GM23338 (cell line): ENCODE data around the gene ASPRV1. TPM values are rescaled to one million over a fixed set of nuclear protein-coding genes. Genes with fewer than 3 reads are reported as not detected.

ENCODE experiments used
- ATAC-seq: fragments of 200-7000 bp; cut with Tn5 transposase; 3 replicates; pipeline ENCODE4 v1.9.1; 2020
- DNase-seq: peaks from one replicate; pipeline ENCODE4 v3.0.0-alpha.2; 2015; ENCODE audit warnings: low spot score
- H2AFZ ChIP-seq: fragments of 200-600 bp; sonication (generic); 2 replicates; pipeline ENCODE4 v1.8.0; 2016; ENCODE audit warnings: antibody characterized with exemption, mild to moderate bottlenecking, moderate library complexity
- H3F3A ChIP-seq: fragments of 200-600 bp; sonication (generic); replicated peaks from 2 replicates; pipeline ENCODE4 v1.8.0; 2017; ENCODE audit warnings: antibody characterized with exemption, mixed run types, low read depth
- H3K27ac ChIP-seq: fragments of 200-600 bp; sonication (generic); 2 replicates; pipeline ENCODE4 v1.6.1; 2016; ENCODE audit warnings: low read depth
- H3K27me3 ChIP-seq: fragments of 200-600 bp; sonication (generic); 2 replicates; pipeline ENCODE4 v1.8.0; 2016; ENCODE audit warnings: mild to moderate bottlenecking, mixed run types, moderate library complexity; ENCODE audit not compliant: insufficient read depth
- H3K36me3 ChIP-seq: fragments of 200-600 bp; sonication (generic); 2 replicates; pipeline ENCODE4 v1.8.0; 2016; ENCODE audit warnings: mild to moderate bottlenecking; ENCODE audit not compliant: insufficient read depth
- H3K4me1 ChIP-seq: fragments of 200-600 bp; sonication (generic); 2 replicates; pipeline ENCODE4 v1.8.0; 2016; ENCODE audit warnings: mild to moderate bottlenecking, moderate library complexity; ENCODE audit not compliant: insufficient read depth
- H3K4me2 ChIP-seq: fragments of 200-600 bp; sonication (generic); 2 replicates; pipeline ENCODE4 v1.7.1; 2017; ENCODE audit warnings: mixed run types
- H3K4me3 ChIP-seq: fragments of 200-600 bp; sonication (generic); 2 replicates; pipeline ENCODE4 v1.6.1; 2016; ENCODE audit warnings: mixed run types
- H3K79me2 ChIP-seq: fragments of 200-600 bp; sonication (generic); replicated peaks from 2 replicates; pipeline ENCODE4 v1.8.0; 2017; ENCODE audit warnings: mild to moderate bottlenecking; ENCODE audit not compliant: insufficient read depth
- H3K9me2 ChIP-seq: fragments of 200-600 bp; sonication (generic); 2 replicates; pipeline ENCODE4 v1.8.0; 2017; ENCODE audit not compliant: insufficient read depth
- H4K20me1 ChIP-seq: fragments of 200-600 bp; sonication (generic); replicated peaks from 2 replicates; pipeline ENCODE4 v1.8.0; 2017; ENCODE audit warnings: mild to moderate bottlenecking; ENCODE audit not compliant: insufficient read depth
- H3K27ac Mint-ChIP-seq: 2 replicates; pipeline ENCODE4 v1.8.0; 2020; ENCODE audit warnings: inconsistent platforms, mild to moderate bottlenecking, moderate library complexity, mixed read lengths
- H3K27me3 Mint-ChIP-seq: 3 replicates; pipeline ENCODE4 v1.8.0; 2022; ENCODE audit warnings: low read depth, mild to moderate bottlenecking, moderate library complexity, mixed read lengths, inconsistent platforms; ENCODE audit not compliant: insufficient read depth, poor library complexity
- H3K36me3 Mint-ChIP-seq: 3 replicates; pipeline ENCODE4 v1.8.0; 2021; ENCODE audit warnings: low read depth, mild to moderate bottlenecking, inconsistent platforms, moderate library complexity, mixed read lengths
- H3K4me1 Mint-ChIP-seq: 3 replicates; pipeline ENCODE4 v1.8.0; 2020; ENCODE audit warnings: mild to moderate bottlenecking, inconsistent platforms, mixed read lengths
- H3K4me3 Mint-ChIP-seq: 3 replicates; pipeline ENCODE4 v1.8.0; 2021; ENCODE audit warnings: moderate library complexity, mild to moderate bottlenecking, inconsistent platforms, mixed read lengths
- H3K9me3 Mint-ChIP-seq: 3 replicates; pipeline ENCODE4 v1.8.0; 2020; ENCODE audit warnings: moderate library complexity, mild to moderate bottlenecking, inconsistent platforms, mixed read lengths
- CREB1 ChIP-seq: fragments of 250-450 bp; sonication (Bioruptor Pico); IDR thresholded peaks from 2 replicates; pipeline ENCODE4 v1.5.0; 2020; ENCODE audit warnings: low read depth, mild to moderate bottlenecking, moderate library complexity
- EZH2 ChIP-seq: fragments of 200-600 bp; sonication (generic); IDR thresholded peaks from one replicate; pipeline ENCODE4 v1.8.0; 2017; ENCODE audit warnings: antibody characterized with exemption, mild to moderate bottlenecking, low read depth; ENCODE audit not compliant: unreplicated experiment
- EZH2phosphoT487 ChIP-seq: fragments of 200-600 bp; sonication (generic); IDR thresholded peaks from one replicate; pipeline ENCODE4 v1.8.1; 2018; ENCODE audit warnings: antibody characterized with exemption; ENCODE audit not compliant: unreplicated experiment
- JUNB ChIP-seq: IDR thresholded peaks from one replicate; pipeline ENCODE4 v1.6.1; 2016; ENCODE audit warnings: antibody characterized with exemption; ENCODE audit not compliant: unreplicated experiment
- NANOG ChIP-seq: IDR thresholded peaks from 2 replicates; pipeline ENCODE4 v1.6.1; 2016; ENCODE audit warnings: antibody characterized with exemption, borderline replicate concordance
- POLR2AphosphoS5 ChIP-seq: IDR thresholded peaks from 2 replicates; pipeline ENCODE4 v1.6.1; 2016; ENCODE audit warnings: antibody characterized with exemption, low read depth
- STAT1 ChIP-seq: IDR thresholded peaks from one replicate; pipeline ENCODE4 v1.6.1; 2016; ENCODE audit warnings: antibody characterized with exemption; ENCODE audit not compliant: unreplicated experiment
- ZNF114 ChIP-seq: fragments of 250-450 bp; sonication (Bioruptor Pico); IDR thresholded peaks from 2 replicates; pipeline ENCODE4 v1.5.0; 2020; ENCODE audit warnings: mild to moderate bottlenecking, moderate library complexity
- ZNF331 ChIP-seq: fragments of 250-450 bp; sonication (Bioruptor Pico); IDR thresholded peaks from 2 replicates; pipeline ENCODE4 v1.5.0; 2020; ENCODE audit warnings: low read depth, mild to moderate bottlenecking, moderate library complexity
- ZNF462 ChIP-seq: fragments of 250-450 bp; sonication (Bioruptor Pico); IDR thresholded peaks from 2 replicates; pipeline ENCODE4 v1.5.0; 2020; ENCODE audit warnings: mild to moderate bottlenecking, moderate library complexity
- polyA plus RNA-seq: library from polyadenylated mRNA; unstranded; fragments of >200 nt; fragmentation: Nextera tagmentation; extraction: Ambion mirVana; gene quantifications from 2 replicates; pipeline ENCODE4 v1.2.1, GENCODE V29; 2016
- total RNA-seq: library from RNA; depleted of rRNA; stranded (reverse); fragments of >200 nt; shearing (Covaris generic); gene quantifications from 2 replicates; pipeline ENCODE4 v1.2.3, GENCODE V29; 2014
- TF ChIP-seq, protein P1 (sequence below): IDR thresholded peaks from one replicate; pipeline ENCODE4 v1.6.1; 2018; ENCODE audit warnings: antibody characterized with exemption; ENCODE audit not compliant: unreplicated experiment
- TF ChIP-seq, protein P2 (sequence below): IDR thresholded peaks from 2 replicates; pipeline ENCODE4 v1.6.1; 2016; ENCODE audit warnings: antibody characterized with exemption
- TF ChIP-seq, protein P3 (sequence below), 2 experiments: fragments of 200-600 bp in 1 of 2; sonication (generic) in 1 of 2; conservative IDR thresholded peaks; 2 replicates each; pipeline versions ENCODE4 v1.5.1 to v1.6.1; 2016 to 2017; ENCODE audit warnings: antibody characterized with exemption in 2 of 2, low read depth in 2 of 2, mild to moderate bottlenecking in 2 of 2, moderate library complexity in 1 of 2

The ASPRV1 gene
- total and polyA plus RNA-seq, 2 experiments from 2014 or later = 0.60 to 1.4 TPM

GRCh38 chr2:69948963-69949645 is 12.3 kb downstream of the ASPRV1 start:
- H3K4me3 Mint-ChIP-seq = no peak overlapping the region
- H3K4me1 ChIP-seq = no peaks in the 10 kb centered on the region
- H2AFZ ChIP-seq = 0 out of 2 replicates have a peak overlapping the region, but pooled peaks have one; percentile 23
- DNase-seq = no peak
- H4K20me1 ChIP-seq = no peaks in the 10 kb centered on the region; the same call in 1 of the 2 replicates
- no peaks in the 10 kb centered on the region for H3K36me3 Mint-ChIP-seq
- H3K4me2 ChIP-seq = no peak overlapping the region
- 0 out of 2 replicates have a peak, but pooled peaks cover 3% of the 10 kb centered on the region for H3F3A ChIP-seq
- H3K27ac Mint-ChIP-seq = no peak overlapping the region
- H3K27me3 Mint-ChIP-seq = peaks cover 5% of the 10 kb centered on the region
- no peak overlapping the region for H3K4me3 ChIP-seq
- peak; percentile 13; the same call in 2 of the 3 replicates for ATAC-seq
- H3K4me1 Mint-ChIP-seq = peaks cover 3% of the 10 kb centered on the region; the same call in 1 of the 3 replicates
- no peaks in the 10 kb centered on the region for H3K27me3 ChIP-seq
- H3K36me3 ChIP-seq = no peaks in the 10 kb centered on the region
- H3K27ac ChIP-seq = no peak overlapping the region
- TF ChIP-seq EZH2 = no peak
- no peak for TF ChIP-seq JUNB
- TF ChIP-seq, protein P1, sequence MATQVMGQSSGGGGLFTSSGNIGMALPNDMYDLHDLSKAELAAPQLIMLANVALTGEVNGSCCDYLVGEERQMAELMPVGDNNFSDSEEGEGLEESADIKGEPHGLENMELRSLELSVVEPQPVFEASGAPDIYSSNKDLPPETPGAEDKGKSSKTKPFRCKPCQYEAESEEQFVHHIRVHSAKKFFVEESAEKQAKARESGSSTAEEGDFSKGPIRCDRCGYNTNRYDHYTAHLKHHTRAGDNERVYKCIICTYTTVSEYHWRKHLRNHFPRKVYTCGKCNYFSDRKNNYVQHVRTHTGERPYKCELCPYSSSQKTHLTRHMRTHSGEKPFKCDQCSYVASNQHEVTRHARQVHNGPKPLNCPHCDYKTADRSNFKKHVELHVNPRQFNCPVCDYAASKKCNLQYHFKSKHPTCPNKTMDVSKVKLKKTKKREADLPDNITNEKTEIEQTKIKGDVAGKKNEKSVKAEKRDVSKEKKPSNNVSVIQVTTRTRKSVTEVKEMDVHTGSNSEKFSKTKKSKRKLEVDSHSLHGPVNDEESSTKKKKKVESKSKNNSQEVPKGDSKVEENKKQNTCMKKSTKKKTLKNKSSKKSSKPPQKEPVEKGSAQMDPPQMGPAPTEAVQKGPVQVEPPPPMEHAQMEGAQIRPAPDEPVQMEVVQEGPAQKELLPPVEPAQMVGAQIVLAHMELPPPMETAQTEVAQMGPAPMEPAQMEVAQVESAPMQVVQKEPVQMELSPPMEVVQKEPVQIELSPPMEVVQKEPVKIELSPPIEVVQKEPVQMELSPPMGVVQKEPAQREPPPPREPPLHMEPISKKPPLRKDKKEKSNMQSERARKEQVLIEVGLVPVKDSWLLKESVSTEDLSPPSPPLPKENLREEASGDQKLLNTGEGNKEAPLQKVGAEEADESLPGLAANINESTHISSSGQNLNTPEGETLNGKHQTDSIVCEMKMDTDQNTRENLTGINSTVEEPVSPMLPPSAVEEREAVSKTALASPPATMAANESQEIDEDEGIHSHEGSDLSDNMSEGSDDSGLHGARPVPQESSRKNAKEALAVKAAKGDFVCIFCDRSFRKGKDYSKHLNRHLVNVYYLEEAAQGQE = no peak
- no peak for TF ChIP-seq EZH2phosphoT487
- TF ChIP-seq NANOG = no peak
- TF ChIP-seq POLR2AphosphoS5 = no peak
- no peak for TF ChIP-seq ZNF114 (CRISPR knock-in tag)
- TF ChIP-seq STAT1 = no peak
- TF ChIP-seq ZNF462 (CRISPR knock-in tag) = no peak
- TF ChIP-seq, protein P2, sequence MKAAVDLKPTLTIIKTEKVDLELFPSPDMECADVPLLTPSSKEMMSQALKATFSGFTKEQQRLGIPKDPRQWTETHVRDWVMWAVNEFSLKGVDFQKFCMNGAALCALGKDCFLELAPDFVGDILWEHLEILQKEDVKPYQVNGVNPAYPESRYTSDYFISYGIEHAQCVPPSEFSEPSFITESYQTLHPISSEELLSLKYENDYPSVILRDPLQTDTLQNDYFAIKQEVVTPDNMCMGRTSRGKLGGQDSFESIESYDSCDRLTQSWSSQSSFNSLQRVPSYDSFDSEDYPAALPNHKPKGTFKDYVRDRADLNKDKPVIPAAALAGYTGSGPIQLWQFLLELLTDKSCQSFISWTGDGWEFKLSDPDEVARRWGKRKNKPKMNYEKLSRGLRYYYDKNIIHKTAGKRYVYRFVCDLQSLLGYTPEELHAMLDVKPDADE = no peak
- TF ChIP-seq, protein P3, sequence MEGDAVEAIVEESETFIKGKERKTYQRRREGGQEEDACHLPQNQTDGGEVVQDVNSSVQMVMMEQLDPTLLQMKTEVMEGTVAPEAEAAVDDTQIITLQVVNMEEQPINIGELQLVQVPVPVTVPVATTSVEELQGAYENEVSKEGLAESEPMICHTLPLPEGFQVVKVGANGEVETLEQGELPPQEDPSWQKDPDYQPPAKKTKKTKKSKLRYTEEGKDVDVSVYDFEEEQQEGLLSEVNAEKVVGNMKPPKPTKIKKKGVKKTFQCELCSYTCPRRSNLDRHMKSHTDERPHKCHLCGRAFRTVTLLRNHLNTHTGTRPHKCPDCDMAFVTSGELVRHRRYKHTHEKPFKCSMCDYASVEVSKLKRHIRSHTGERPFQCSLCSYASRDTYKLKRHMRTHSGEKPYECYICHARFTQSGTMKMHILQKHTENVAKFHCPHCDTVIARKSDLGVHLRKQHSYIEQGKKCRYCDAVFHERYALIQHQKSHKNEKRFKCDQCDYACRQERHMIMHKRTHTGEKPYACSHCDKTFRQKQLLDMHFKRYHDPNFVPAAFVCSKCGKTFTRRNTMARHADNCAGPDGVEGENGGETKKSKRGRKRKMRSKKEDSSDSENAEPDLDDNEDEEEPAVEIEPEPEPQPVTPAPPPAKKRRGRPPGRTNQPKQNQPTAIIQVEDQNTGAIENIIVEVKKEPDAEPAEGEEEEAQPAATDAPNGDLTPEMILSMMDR (conservative IDR thresholded peaks at IDR 0.05; ENCODE audit: low read depth in 2 of 2) = no peak
- TF ChIP-seq CREB1 (CRISPR knock-in tag) = no peak
- TF ChIP-seq ZNF331 (CRISPR knock-in tag) = no peak
- no peaks in the 10 kb centered on the region for H3K79me2 ChIP-seq
- no peaks in the 10 kb centered on the region for H3K9me3 Mint-ChIP-seq
- H3K9me2 ChIP-seq = no peaks in the 10 kb centered on the region
